GM12865 (cell line): ENCODE results near the gene TNPO2.

Experiments
- DNase-seq: peaks from one replicate; pipeline ENCODE4 v3.0.0; 2010; ENCODE audit warnings: low read depth
- H3K4me3 ChIP-seq: 2 replicates; pipeline ENCODE4 v1.5.1; 2011; ENCODE audit warnings: mild to moderate bottlenecking, low read depth, low read length, control low read depth
- CTCF ChIP-seq: IDR thresholded peaks from 2 replicates; pipeline ENCODE4 v1.5.1; 2011; ENCODE audit warnings: low read length, control low read depth, low read depth, inconsistent platforms; ENCODE audit not compliant: insufficient read depth; ENCODE audit errors: missing control alignments

TNPO2 gene

DNA sequence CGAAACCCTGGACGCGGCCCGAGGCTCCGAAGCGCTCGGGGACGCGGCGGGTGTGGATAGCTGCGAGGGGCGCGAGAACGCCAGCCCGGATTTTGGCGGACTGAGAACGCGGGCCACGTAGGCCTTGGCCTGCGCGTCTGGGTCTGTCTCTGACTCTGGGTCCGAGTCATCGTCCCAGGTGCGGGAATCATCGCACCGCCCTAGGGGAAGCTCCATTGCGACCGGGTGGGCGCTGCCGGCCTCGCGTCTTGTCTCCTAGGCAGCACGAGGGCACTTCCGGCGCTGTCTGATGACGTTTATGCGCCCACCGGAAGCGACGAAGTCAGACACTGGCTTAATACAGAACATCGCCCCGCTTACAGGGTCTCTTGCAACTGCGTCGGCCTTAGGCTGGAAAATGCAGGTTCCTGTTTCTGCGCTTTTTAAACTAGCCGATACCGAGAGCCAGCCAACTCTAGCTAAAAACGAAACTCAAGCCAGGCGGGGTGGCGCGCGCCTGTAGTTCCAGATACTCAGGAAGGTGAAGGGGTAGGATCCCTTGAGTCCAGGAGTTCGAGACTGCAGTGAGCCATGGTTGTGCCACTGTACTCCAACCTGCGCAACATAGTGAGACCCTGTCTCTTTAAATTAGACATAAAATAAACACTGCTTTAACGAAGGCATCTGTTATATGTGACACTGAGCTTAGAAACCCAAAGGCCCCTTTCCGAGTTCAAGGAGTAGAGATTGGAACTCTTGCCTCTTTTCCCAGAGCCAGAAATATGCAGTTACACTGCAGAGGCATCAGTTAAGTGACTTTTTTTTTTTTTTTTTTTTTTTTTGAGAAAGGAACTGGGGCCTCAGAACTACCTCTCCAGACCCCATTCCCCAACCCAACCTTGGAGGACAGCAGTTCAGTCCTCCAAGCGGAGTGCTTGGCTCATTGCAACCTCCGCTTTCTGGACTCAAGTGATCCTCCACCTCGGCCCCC lies 27.1 kb downstream of the TNPO2 start, which contains the start of gene FBXW9:
Gene FBXW9 (minus strand): TSS at position 266 of the 970 bp plus-strand sequence. CDS start 50 bp downstream, at position 216.
- no peak for TF ChIP-seq CTCF
- peak within 1 kb of the TSS; percentile 70 for H3K4me3 ChIP-seq
- DNase-seq, result peak; percentile 98

GRCh38 chr19:12695997-12696365 lies 27.8 kb downstream of the TNPO2 start:
- no peak for DNase-seq
- no peak for TF ChIP-seq CTCF

GRCh38 chr19:12695514-12695913 lies 28.2 kb downstream of the TNPO2 start:
- DNase-seq, result no peak
- peak overlapping the region; percentile 70 for H3K4me3 ChIP-seq
- TF ChIP-seq CTCF, result no peak

More at GRCh38 chr19:12695997-12696365, 27.8 kb downstream of the TNPO2 start:
- H3K4me3 ChIP-seq, result peak overlapping the region; percentile 70

DNA sequence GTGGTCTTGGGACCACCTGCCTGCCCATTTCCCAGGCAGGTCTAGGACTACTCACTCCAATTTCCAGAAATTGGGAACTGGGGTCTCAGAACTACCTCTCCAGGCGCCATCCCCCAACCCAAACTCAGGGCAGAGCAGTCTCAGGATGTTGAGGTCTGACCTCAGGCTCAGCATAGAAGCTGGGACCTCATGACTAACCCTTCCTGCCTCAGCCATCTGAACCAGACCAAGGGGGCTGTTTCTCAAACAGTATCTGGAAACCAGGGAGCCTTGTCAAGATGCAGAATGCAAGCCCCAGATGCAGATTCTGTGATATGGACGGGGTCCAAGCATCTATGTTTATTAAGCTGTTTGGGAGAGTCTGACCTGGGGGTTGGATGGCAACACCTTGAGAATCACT lies 28.6 kb downstream of the TNPO2 start:
- no peak for TF ChIP-seq CTCF
- no peak for DNase-seq
- H3K4me3 ChIP-seq, result no peak overlapping the region

GRCh38 chr19:12694641-12695040 lies 29.1 kb downstream of the TNPO2 start:
- no peak overlapping the region for H3K4me3 ChIP-seq
- DNase-seq, result no peak
- TF ChIP-seq CTCF, result no peak

DNA sequence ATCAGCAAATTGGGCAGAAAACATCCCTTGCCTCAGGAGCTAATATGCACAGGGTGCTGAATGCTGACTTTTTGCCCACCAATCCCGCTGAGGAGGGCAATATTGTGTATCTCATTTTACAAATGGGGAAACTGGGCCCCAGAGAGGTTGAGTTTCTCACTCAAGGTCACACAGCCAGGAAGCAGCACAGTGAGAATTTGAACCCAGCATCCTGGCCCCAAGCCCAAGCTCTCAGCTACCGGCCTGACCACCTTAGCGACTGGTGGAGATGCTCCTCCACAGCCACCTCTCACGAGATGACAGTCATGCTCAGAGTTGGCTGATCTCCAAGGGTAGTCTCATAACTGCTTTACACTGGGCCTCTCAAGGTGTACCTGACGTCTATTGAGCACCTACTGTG lies 30.8 kb downstream of the TNPO2 start:
- TF ChIP-seq CTCF, result no peak
- no peak overlapping the region for H3K4me3 ChIP-seq
- DNase-seq, result no peak
